Stomach smooth muscle (tissue), 2 donors: ENCODE results near the gene KIF26B.

Experiments
- H3K27ac ChIP-seq: one replicate; pipeline ENCODE4 v1.7.0; 2013; ENCODE audit warnings: mild to moderate bottlenecking, low read length, inconsistent platforms
- H3K27me3 ChIP-seq, 2 donors: one replicate each; pipeline ENCODE4 v1.7.0; 2013; ENCODE audit warnings: low read length in 2 of 2; ENCODE audit not compliant: insufficient read depth in 2 of 2, control insufficient read depth in 1 of 2
- H3K36me3 ChIP-seq, 2 donors: one replicate each; pipeline ENCODE4 v1.7.0; 2013; ENCODE audit warnings: low read length in 2 of 2; ENCODE audit not compliant: control insufficient read depth in 2 of 2, insufficient read depth in 2 of 2
- H3K4me1 ChIP-seq: one replicate; pipeline ENCODE4 v1.7.0; 2013; ENCODE audit warnings: low read length; ENCODE audit not compliant: control insufficient read depth, insufficient read depth
- H3K4me3 ChIP-seq, 2 donors: one replicate each; pipeline ENCODE4 v1.7.0; 2013; ENCODE audit warnings: low read length in 2 of 2
- H3K9ac ChIP-seq, 2 donors: one replicate each; pipeline ENCODE4 v1.7.0; 2013; ENCODE audit warnings: low read length in 2 of 2, mild to moderate bottlenecking in 1 of 2
- H3K9me3 ChIP-seq, 2 donors: one replicate each; pipeline ENCODE4 v1.7.0; 2013; ENCODE audit warnings: low read length in 2 of 2; ENCODE audit not compliant: control insufficient read depth in 2 of 2
- donor health status: healthy.
- donor health status: Pancreatic carcinoma.

Gene KIF26B

DNA sequence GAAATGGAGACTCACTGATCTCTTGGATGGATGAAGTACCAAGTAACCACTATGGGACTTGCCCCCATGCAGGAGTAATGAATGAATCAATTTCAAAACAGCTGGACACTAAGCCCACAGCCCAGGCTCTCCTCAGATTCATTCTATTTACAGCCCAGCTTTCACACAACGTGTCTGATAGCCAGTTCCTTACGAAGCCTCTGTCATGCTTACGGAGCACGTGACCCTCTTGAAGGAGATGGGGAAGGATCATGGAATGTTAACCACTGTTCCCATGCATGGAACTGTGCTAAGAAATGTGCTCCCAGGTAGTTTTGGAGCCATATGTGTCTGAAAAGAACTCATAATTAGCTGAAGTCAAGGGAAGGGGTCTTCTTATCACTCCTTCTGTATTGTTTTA lies 124.1 kb downstream of the KIF26B start:
- H3K27me3 ChIP-seq: no peaks in the 10 kb centered on the region
- no peak overlapping the region for H3K9ac ChIP-seq
- H3K36me3 ChIP-seq: no peaks in the 10 kb centered on the region
- peaks cover 0 to 5% of the 10 kb centered on the region in 2 donors for H3K9me3 ChIP-seq
- H3K4me1 ChIP-seq: no peaks in the 10 kb centered on the region
- no peak overlapping the region for H3K4me3 ChIP-seq
- no peak overlapping the region for H3K27ac ChIP-seq

DNA sequence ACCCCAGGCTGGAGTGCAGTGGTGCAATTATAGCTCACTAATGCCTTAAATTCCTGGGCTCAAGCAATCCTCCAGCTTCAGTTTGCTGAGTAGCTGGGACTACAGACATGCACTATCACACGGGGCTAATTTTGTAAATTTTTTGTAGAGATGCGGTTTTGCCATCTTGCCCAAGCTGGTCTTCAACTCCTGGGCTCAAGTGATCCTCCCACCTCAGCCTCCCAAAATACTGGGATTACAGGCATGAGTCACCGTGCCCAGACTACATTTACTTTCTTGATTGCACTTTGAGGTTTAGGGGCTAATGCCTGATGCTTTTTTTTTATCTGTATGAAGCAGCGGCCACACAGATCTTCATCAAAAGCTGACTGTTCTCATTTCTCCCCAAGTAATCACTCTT lies 124.6 kb downstream of the KIF26B start:
- Histone ChIP-seq H3K27me3 (no peaks in the 10 kb centered on the region), H3K36me3 (no peaks in the 10 kb centered on the region), H3K9ac (no peak overlapping the region), H3K9me3 (peaks cover 0 to 5% of the 10 kb centered on the region in 2 donors), H3K4me1 (no peaks in the 10 kb centered on the region), H3K4me3 (no peak overlapping the region), H3K27ac (no peak overlapping the region)

DNA sequence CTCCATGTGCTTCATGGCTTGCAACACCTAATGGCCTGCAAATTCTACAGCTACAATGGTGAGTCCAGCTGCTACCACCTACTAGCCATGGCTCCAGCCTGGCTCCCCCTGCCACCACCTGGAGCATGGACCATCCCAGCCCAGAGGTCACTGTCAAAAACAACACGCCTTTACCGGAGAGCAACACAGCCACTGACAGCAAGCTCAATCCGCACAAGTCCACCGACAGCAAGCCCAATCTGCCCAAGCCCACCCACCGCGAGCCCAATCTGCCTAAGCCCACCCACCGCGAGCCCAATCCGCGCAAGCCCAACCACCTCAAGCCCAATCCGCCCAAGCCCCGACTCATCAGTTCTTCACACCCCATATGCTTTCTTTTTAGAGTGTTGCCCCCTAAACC lies 128.2 kb downstream of the KIF26B start:
- no peak overlapping the region for H3K9ac ChIP-seq
- no peaks in the 10 kb centered on the region for H3K27me3 ChIP-seq

DNA sequence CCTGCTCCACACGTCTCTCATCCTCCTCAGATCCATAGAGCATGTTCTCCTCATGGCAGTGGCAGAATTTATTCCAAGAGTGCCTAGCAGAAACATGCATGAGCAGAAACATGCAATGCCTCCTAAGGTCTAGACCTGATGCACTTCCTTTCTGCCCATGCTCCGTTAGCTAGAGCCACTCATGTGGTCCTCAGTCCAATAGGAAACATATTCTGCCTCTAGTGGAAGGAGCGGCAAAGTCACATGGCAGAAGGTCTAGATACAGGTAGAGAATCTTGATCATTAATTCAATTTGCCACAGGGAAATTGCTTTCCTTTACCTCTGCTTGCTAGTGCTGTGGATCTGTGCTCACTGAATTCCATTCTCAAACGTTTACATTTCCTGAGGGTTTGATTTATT lies 130.4 kb downstream of the KIF26B start:
- Histone ChIP-seq H3K9ac (no peak overlapping the region), H3K4me3 (no peak overlapping the region), H3K27me3 (no peaks in the 10 kb centered on the region), H3K9me3 (peaks cover 0 to 5% of the 10 kb centered on the region in 2 donors), H3K27ac (no peak overlapping the region), H3K36me3 (no peaks in the 10 kb centered on the region), H3K4me1 (no peaks in the 10 kb centered on the region)

More for the DNA sequence above, 128.2 kb downstream of the KIF26B start:
- H3K4me3 ChIP-seq: no peak overlapping the region
- H3K36me3 ChIP-seq: no peaks in the 10 kb centered on the region
- no peak overlapping the region for H3K27ac ChIP-seq
- peaks cover 0 to 5% of the 10 kb centered on the region in 2 donors for H3K9me3 ChIP-seq
- no peaks in the 10 kb centered on the region for H3K4me1 ChIP-seq

DNA sequence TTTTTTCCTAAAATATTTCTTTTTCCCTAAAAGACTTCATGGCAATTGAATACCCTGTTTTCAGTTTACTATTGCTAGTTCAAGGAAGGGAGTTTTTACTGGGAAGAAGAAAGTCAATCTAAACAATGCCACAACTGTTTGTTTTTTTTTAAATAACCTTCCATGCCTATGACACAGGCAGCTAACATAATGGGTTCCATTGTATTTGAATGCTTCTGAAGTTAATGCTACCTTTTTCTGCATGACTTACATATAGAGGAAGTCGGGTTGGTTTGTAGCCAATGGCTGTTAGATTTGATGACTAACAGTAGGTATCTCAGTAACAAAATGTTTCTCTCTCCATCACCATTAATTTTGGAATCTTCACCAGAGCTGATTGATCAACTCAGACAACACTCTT lies 134.0 kb downstream of the KIF26B start:
- no peak overlapping the region for H3K4me3 ChIP-seq
- H3K27me3 ChIP-seq: no peaks in the 10 kb centered on the region
- H3K9ac ChIP-seq: no peak overlapping the region
- no peaks in the 10 kb centered on the region for H3K9me3 ChIP-seq
- no peaks in the 10 kb centered on the region for H3K4me1 ChIP-seq
- no peak overlapping the region for H3K27ac ChIP-seq
- no peaks in the 10 kb centered on the region for H3K36me3 ChIP-seq

DNA sequence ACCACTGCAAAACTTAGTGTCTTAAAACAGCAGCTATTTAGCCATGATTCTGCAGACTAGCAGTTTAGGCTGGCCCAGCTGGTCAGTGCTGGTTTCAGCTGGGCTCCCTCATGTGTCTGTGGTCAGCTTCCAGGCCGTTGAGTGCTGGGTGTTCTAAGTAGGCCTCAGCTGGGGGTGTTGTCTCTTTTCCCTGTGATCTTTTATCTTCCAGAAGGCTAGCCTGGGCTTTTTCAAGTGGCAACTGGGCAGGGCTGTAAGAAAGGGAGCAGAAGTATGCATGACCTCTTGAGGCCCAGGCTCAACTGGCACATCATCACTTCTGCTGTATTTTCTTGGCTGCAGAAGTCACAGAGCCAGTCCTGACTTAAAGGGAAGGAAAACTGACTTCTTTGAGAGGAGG lies 136.1 kb downstream of the KIF26B start:
- no peaks in the 10 kb centered on the region for H3K36me3 ChIP-seq
- H3K9ac ChIP-seq: no peak overlapping the region

DNA sequence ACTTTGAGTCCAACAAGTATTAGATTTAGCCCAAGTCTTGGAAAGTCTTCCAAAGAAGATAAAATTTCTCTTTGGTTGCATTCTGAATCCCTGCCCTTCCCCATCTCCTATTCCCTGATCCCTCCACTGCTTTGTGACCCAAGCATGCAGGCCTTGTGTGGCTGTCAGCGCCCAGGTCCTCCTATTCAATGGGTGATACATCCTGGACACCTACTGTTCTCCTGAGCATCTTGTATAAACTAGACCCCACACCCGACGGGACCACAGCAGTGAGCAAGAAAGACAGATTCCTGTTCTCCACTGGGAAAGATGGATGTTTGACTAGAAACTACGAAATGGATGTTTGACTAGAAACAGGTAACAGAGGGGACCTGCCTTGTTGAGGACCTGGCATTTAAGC lies 136.6 kb downstream of the KIF26B start:
- Histone ChIP-seq H3K27ac (no peak overlapping the region), H3K9me3 (no peaks in the 10 kb centered on the region), H3K9ac (no peak overlapping the region), H3K4me3 (no peak overlapping the region), H3K4me1 (no peaks in the 10 kb centered on the region), H3K36me3 (no peaks in the 10 kb centered on the region), H3K27me3 (no peaks in the 10 kb centered on the region)

More for the DNA sequence above, 136.1 kb downstream of the KIF26B start:
- no peaks in the 10 kb centered on the region for H3K9me3 ChIP-seq
- no peak overlapping the region for H3K4me3 ChIP-seq
- no peak overlapping the region for H3K27ac ChIP-seq
- H3K4me1 ChIP-seq: no peaks in the 10 kb centered on the region
- no peaks in the 10 kb centered on the region for H3K27me3 ChIP-seq

DNA sequence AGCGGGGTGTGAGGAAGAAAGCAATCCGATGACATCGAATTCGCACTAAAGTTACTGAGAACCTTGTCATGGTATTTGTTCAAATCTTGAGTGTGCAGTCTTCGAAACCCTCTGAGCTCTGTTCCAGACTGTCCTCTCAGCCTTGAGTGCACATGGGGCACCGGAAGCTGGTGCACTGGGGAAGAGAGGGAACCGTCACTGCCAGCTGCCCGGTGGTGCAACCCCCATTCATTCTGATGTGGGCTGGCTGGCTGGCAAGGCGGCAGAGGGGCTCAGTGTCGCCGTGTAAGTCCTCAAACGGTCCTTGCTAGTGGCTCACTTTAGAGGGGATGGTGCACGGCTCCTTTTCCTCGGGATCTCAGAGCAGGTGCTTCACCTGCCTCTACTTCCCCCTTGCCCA lies 137.4 kb downstream of the KIF26B start:
- Histone ChIP-seq H3K4me3 (no peak overlapping the region), H3K9me3 (no peaks in the 10 kb centered on the region), H3K4me1 (no peaks in the 10 kb centered on the region), H3K9ac (no peak overlapping the region), H3K27me3 (no peaks in the 10 kb centered on the region), H3K36me3 (no peaks in the 10 kb centered on the region), H3K27ac (no peak overlapping the region)

DNA sequence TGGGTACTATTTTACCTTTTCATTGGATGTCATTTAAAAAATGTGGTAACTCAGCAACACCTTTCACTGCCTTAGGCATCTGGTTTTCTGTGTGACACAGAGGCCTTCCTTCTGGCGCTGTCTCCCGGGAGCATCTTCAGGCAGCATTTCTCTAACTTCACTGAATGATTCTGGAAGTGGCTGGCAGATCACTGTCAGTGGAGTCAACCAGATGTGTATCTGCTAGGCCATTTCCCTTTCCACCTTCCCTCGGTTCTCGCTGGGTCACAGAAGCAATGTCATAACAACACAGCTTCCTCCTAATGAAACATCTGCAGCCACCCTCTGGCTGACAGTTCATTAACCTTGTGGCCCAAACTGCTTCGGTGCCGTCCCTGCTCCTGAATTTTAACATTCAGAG lies 137.8 kb downstream of the KIF26B start:
- H3K9me3 ChIP-seq: no peaks in the 10 kb centered on the region
- no peaks in the 10 kb centered on the region for H3K4me1 ChIP-seq
- no peak overlapping the region for H3K27ac ChIP-seq
- H3K4me3 ChIP-seq: no peak overlapping the region
- H3K27me3 ChIP-seq: no peaks in the 10 kb centered on the region
- H3K9ac ChIP-seq: no peak overlapping the region
- no peaks in the 10 kb centered on the region for H3K36me3 ChIP-seq

DNA sequence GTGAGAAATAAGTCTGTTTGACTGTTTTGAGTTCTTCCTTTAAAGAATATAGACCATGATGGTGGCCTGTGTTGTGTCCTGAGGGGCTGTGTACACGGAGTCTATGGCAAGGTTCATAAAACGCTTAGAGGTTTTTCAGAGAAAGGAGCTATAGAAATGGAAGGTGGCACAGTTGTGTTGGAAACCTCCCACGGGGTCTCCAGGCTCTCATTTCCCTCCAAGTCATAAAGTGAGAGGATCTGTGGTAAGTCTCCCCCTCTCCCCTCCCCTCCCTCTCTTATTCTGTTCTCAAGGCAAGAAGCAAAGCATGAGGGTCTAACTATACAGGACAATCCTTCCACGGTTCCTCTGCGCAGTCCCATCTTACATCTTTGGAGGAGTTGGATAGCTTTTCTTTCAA lies 139.2 kb downstream of the KIF26B start:
- no peaks in the 10 kb centered on the region for H3K9me3 ChIP-seq
- no peaks in the 10 kb centered on the region for H3K27me3 ChIP-seq
- H3K9ac ChIP-seq: no peak overlapping the region
- no peak overlapping the region for H3K27ac ChIP-seq
- no peak overlapping the region for H3K4me3 ChIP-seq
- H3K36me3 ChIP-seq: no peaks in the 10 kb centered on the region
- peaks cover 3% of the 10 kb centered on the region for H3K4me1 ChIP-seq

DNA sequence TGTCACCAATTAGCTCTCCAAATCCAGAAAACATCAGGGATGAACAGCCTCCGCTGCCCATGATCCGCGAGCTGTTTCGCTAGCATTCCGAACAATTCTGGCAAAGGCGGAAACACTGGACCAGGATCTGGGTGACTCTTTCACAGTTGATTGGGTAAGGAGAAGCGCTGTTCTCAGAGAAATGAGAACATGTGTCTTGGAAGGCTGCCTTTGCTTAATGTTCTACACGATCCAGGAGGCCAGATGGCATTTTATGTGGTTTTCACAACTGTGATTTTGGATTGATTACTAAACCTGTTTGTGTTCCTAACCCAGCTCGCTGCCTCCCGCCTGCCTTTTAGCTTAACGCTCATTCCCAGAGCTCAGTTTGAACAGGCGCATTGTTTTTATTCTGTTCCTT lies 144.0 kb downstream of the KIF26B start:
- Histone ChIP-seq H3K4me3 (peak overlapping the region in 1 of 2 donors; percentile 52), H3K4me1 (peaks cover 18% of the 10 kb centered on the region), H3K36me3 (no peaks in the 10 kb centered on the region), H3K9me3 (no peaks in the 10 kb centered on the region), H3K27ac (no peak overlapping the region), H3K27me3 (no peaks in the 10 kb centered on the region), H3K9ac (no peak overlapping the region)
